K562 (cell line): ENCODE results near the gene GOLPH3L. TPM values are rescaled to one million over a fixed set of nuclear protein-coding genes. Genes with fewer than 3 reads are reported as not detected.

Experiments used
- BCL6 ChIP-seq: fragments of 250-450 bp; sonication (Bioruptor Pico); IDR thresholded peaks from 2 replicates; pipeline ENCODE4 v1.4.0; 2020
- BRD9 ChIP-seq: fragments of 450-650 bp; IDR thresholded peaks from 2 replicates; pipeline ENCODE4 v1.6.1; 2018; ENCODE audit warnings: low read depth; ENCODE audit not compliant: partially characterized antibody
- CLOCK ChIP-seq: fragments of 250-450 bp; sonication (Bioruptor Pico); IDR thresholded peaks from 2 replicates; pipeline ENCODE4 v1.4.0; 2020; ENCODE audit warnings: mild to moderate bottlenecking, moderate library complexity, borderline replicate concordance
- ELF2 ChIP-seq: fragments of 250-450 bp; sonication (Bioruptor Pico); IDR thresholded peaks from 2 replicates; pipeline ENCODE4 v1.5.0; 2021; ENCODE audit warnings: mild to moderate bottlenecking
- ETV1 ChIP-seq: fragments of 450-650 bp; conservative IDR thresholded peaks from 2 replicates; pipeline ENCODE4 v1.6.1; 2016; ENCODE audit warnings: missing genetic modification characterization, control low read depth, low read depth, missing compliant biosample characterization
- HNRNPH1 ChIP-seq: fragments of 200-400 bp; formaldehyde crosslinking; optimal IDR thresholded peaks from 2 replicates; pipeline ENCODE3; 2017; ENCODE audit warnings: low read depth, mild to moderate bottlenecking, low read length, moderate library complexity
- IRF9 ChIP-seq: fragments of 450-650 bp; IDR thresholded peaks from 2 replicates; pipeline ENCODE4 v1.6.1; 2016; ENCODE audit warnings: missing biosample characterization, missing genetic modification characterization
- MAFF ChIP-seq: IDR thresholded peaks from 2 replicates; pipeline ENCODE4 v1.6.1; 2012; ENCODE audit warnings: low read length, improper control_type of control experiment
- MBD1 ChIP-seq: fragments of 250-450 bp; sonication (Bioruptor Pico); IDR thresholded peaks from 2 replicates; pipeline ENCODE4 v1.8.0; 2022; ENCODE audit warnings: inconsistent platforms
- NBN ChIP-seq: fragments of 450-650 bp; IDR thresholded peaks from 2 replicates; pipeline ENCODE4 v1.6.1; 2016; ENCODE audit warnings: low read depth, mild to moderate bottlenecking
- NFRKB ChIP-seq: fragments of 450-650 bp; IDR thresholded peaks from 2 replicates; pipeline ENCODE4 v1.6.1; 2016; ENCODE audit warnings: low read depth
- OTX1 ChIP-seq: fragments of 450-650 bp; formaldehyde crosslinking; IDR thresholded peaks from 2 replicates; pipeline ENCODE4 v1.4.0; 2022; ENCODE audit warnings: mild to moderate bottlenecking
- RAD51 ChIP-seq: fragments of 450-650 bp; IDR thresholded peaks from 2 replicates; pipeline ENCODE4 v1.7.1; 2016; ENCODE audit warnings: low read depth, mild to moderate bottlenecking, borderline replicate concordance
- SMARCC2 ChIP-seq: fragments of 450-650 bp; IDR thresholded peaks from 2 replicates; pipeline ENCODE4 v1.6.1; 2017; ENCODE audit warnings: antibody characterized with exemption, moderate library complexity, mild to moderate bottlenecking, low read depth
- ZC3H4 ChIP-seq: sonication (generic); formaldehyde crosslinking; IDR thresholded peaks from 2 replicates; pipeline ENCODE4 v1.9.0; 2021; ENCODE audit warnings: missing genetic modification reagents, borderline replicate concordance
- ZKSCAN8 ChIP-seq: fragments of 200-800 bp; sonication (Bioruptor generic); IDR thresholded peaks from 2 replicates; pipeline ENCODE4 v1.6.1; 2016; ENCODE audit warnings: missing genetic modification characterization, missing compliant biosample characterization
- ZNF436 ChIP-seq: fragments of 250-450, 450-650 bp; sonication (Bioruptor Pico); formaldehyde crosslinking; IDR thresholded peaks from 2 replicates; pipeline ENCODE4 v1.7.0; 2020; ENCODE audit warnings: mild to moderate bottlenecking
- polyA plus RNA-seq, 8 experiments: library from polyadenylated mRNA; depleted of rRNA in 4 of 8; stranded (reverse) in 5 of 8; unstranded in 3 of 8; fragments of >200 nt; fragmentation: Nextera tagmentation in 2 of 8; fragmentation: Illumina TruSeq in 1 of 8; extraction: Ambion mirVana in 2 of 8; extraction: Trizol in 1 of 8; gene quantifications; 2 replicates each; pipeline versions ENCODE4 v1.2.1 to v1.2.3, GENCODE V29; 2011 to 2014; ENCODE audit warnings: inconsistent platforms in 1 of 8, missing spikeins in 1 of 8
- total RNA-seq, 7 experiments: library from RNA; depleted of rRNA in 6 of 7; stranded (reverse); fragments of >200 nt in 6 of 7; fragmentation: Illumina TruSeq in 2 of 7; extraction: Trizol in 2 of 7; gene quantifications; 2 replicates each; pipeline versions ENCODE4 v1.2.1 to v1.2.3, GENCODE V29; 2011 to 2021; ENCODE audit warnings: low replicate concordance in 1 of 7
- TF ChIP-seq, protein P1 (sequence below): fragments of 250-450 bp; sonication (Bioruptor Pico); IDR thresholded peaks from 2 replicates; pipeline ENCODE4 v1.8.0; 2022; ENCODE audit warnings: inconsistent platforms, mild to moderate bottlenecking, moderate library complexity, borderline replicate concordance
- TF ChIP-seq, protein P2 (sequence below), 3 experiments: fragments of 200-800 bp in 1 of 3; sonication (Bioruptor generic) in 1 of 3; sonication (generic) in 1 of 3; formaldehyde crosslinking in 1 of 3; IDR thresholded peaks; 2 replicates each; pipeline versions ENCODE4 v1.6.1 to v1.8.0; 2016 to 2022; ENCODE audit warnings: mild to moderate bottlenecking in 2 of 3, missing compliant biosample characterization in 2 of 3, missing genetic modification characterization in 2 of 3, missing genetic modification reagents in 1 of 3

GOLPH3L gene
- total and polyA plus RNA-seq, 9 of the 15 experiments (the other 6 are each of a cell fraction or from before 2014, with no cell fraction given): 8.1 to 42.1 (median 21.6) TPM

- TF ChIP-seq MBD1 (CRISPR knock-in tag): no peak
- peak; percentile 85 for TF ChIP-seq BRD9
- TF ChIP-seq, protein P1, sequence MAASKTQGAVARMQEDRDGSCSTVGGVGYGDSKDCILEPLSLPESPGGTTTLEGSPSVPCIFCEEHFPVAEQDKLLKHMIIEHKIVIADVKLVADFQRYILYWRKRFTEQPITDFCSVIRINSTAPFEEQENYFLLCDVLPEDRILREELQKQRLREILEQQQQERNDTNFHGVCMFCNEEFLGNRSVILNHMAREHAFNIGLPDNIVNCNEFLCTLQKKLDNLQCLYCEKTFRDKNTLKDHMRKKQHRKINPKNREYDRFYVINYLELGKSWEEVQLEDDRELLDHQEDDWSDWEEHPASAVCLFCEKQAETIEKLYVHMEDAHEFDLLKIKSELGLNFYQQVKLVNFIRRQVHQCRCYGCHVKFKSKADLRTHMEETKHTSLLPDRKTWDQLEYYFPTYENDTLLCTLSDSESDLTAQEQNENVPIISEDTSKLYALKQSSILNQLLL: no peak
- no peak for TF ChIP-seq HNRNPH1
- TF ChIP-seq ZNF436: no peak
- TF ChIP-seq NBN: peak; percentile 84
- no peak for TF ChIP-seq ELF2 (CRISPR knock-in tag)
- no peak for TF ChIP-seq ZC3H4 (CRISPR knock-in tag)
- 0 out of 2 replicates have a peak, but pooled peaks have one; percentile 3 for TF ChIP-seq IRF9
- peak; percentile 85 for TF ChIP-seq ETV1 (tag)
- peak; percentile 76; the same call in 1 of the 2 replicates for TF ChIP-seq NFRKB
- no peak for TF ChIP-seq CLOCK (CRISPR knock-in tag)
- TF ChIP-seq OTX1 (CRISPR knock-in tag): no peak
- TF ChIP-seq, protein P2, sequence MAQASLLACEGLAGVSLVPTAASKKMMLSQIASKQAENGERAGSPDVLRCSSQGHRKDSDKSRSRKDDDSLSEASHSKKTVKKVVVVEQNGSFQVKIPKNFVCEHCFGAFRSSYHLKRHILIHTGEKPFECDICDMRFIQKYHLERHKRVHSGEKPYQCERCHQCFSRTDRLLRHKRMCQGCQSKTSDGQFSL (CRISPR knock-in tag; IDR thresholded peaks at IDR 0.05): no peak
- TF ChIP-seq, protein P2 (tag; IDR thresholded peaks at IDR 0.05): no peak
- peak; percentile 67; the same call in 1 of the 2 replicates for TF ChIP-seq MAFF
- TF ChIP-seq RAD51: no peak
- peak; percentile 90 for TF ChIP-seq SMARCC2
- peak; percentile 70; the same call in 1 of the 2 replicates for TF ChIP-seq ZKSCAN8 (CRISPR knock-in tag)
- TF ChIP-seq BCL6 (CRISPR knock-in tag): no peak
Measured at GRCh38 chr1:150613061-150613920, 83.7 kb downstream of the GOLPH3L start (continued).
